Measurements from ENCODE around the gene LCN6. TPM values are rescaled to one million over a fixed set of nuclear protein-coding genes. Genes with fewer than 3 reads are reported as not detected.

Gene LCN6
- polyA plus RNA-seq, 3 donors, result not detected

DNA sequence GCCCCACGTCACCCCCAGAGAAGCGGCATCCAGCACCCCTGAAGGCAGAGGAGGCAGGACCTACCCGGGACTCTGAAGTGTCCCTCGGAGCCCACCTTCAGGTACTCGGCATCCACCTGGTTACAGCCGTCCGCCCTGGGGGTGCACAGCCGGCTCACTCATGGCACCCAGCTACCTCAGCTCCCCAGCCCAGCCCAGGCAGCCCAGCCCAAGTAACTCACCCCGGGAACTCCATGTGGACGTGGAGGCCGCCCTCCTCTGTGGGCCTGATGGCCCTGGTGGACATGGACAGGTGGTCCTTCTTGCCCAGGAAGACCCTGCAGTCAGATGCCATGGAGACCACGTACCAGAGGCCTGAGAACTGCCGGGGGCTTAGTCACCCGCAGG is 15.3 kb upstream of the LCN6 start:
- H3K4me1 ChIP-seq (ENCODE audit: control insufficient read depth in 1 of 2, insufficient read depth in 2 of 2, low read length in 2 of 2), result no peaks in the 10 kb centered on the region
- H3K4me1 Mint-ChIP-seq, result peaks cover 13% of the 10 kb centered on the region
- no peak overlapping the region for H3K27ac Mint-ChIP-seq

DNA sequence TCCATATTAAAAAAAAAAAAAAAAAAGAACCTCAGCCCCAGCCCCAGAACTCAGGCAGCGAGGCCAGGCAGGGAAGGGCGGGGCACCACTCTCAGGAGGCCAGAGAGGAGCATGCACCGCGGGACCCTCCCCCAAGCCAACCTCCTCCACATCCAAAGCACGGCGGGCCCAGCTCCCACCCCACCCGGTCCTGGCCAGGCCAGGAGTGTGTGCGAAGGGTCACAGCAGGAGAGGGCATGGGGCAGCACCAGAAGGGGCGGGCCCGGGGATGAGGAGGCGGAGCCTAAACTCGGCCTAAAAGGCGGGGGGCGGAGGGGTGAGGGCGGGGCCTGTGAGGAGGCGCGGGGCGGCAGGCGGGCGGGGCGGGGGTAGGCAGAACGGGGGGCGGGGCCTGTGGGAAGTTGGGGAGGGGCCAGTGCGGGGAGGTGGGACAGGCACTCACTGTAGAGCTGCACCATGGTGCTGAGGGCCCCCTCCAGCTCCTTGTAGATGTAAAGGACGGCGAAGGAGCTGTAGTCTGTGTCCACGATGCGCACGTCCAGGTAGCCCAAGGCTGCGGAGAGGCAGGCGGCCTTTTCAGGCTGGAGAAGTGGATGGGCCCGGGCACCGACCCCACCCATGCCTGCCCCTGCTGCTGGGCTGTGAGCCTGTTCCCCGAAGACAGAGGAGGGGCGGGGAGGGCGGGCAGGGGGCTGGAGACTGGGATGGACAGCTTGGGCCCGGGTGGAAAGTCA is 14.8 kb upstream of the LCN6 start:
- DNase-seq, result peak in 1 of 3 donors; percentile 28
- Histone ChIP-seq H3K9me3 (replicated peaks in 1 of 2; ENCODE audit: control insufficient read depth in 1 of 2, insufficient read depth in 1 of 2, low read length in 2 of 2) (no peaks in the 10 kb centered on the region), H3K9ac (ENCODE audit: insufficient read depth, low read length, poor library complexity, severe bottlenecking) (no peak overlapping the region), H3K4me2 (replicated peaks; ENCODE audit: extremely low read depth, low read length, poor library complexity, severe bottlenecking) (no peak overlapping the region), H3K4me1 (ENCODE audit: control insufficient read depth in 1 of 2, insufficient read depth in 2 of 2, low read length in 2 of 2) (no peaks in the 10 kb centered on the region), H4K20me1 (ENCODE audit: insufficient read depth, low read length) (no peaks in the 10 kb centered on the region), H3K79me2 (ENCODE audit: insufficient read depth, low read length) (no peaks in the 10 kb centered on the region), H2AFZ (ENCODE audit: insufficient read depth, low read depth, low read length, poor library complexity, severe bottlenecking) (no peak overlapping the region), H3K4me3 (replicated peaks in 1 of 3; ENCODE audit: low read depth in 2 of 3, low read length in 3 of 3) (no peak overlapping the region), H3K27ac (ENCODE audit: low read depth in 1 of 2, low read length in 2 of 2) (no peak overlapping the region), H3K36me3 (replicated peaks in 1 of 2; ENCODE audit: control insufficient read depth in 1 of 2, insufficient read depth in 2 of 2, low read length in 2 of 2) (no peaks in the 10 kb centered on the region), H3K27me3 (ENCODE audit: control insufficient read depth in 2 of 2, insufficient read depth in 2 of 2, low read length in 2 of 2) (no peaks in the 10 kb centered on the region)
- TF ChIP-seq, protein P1, sequence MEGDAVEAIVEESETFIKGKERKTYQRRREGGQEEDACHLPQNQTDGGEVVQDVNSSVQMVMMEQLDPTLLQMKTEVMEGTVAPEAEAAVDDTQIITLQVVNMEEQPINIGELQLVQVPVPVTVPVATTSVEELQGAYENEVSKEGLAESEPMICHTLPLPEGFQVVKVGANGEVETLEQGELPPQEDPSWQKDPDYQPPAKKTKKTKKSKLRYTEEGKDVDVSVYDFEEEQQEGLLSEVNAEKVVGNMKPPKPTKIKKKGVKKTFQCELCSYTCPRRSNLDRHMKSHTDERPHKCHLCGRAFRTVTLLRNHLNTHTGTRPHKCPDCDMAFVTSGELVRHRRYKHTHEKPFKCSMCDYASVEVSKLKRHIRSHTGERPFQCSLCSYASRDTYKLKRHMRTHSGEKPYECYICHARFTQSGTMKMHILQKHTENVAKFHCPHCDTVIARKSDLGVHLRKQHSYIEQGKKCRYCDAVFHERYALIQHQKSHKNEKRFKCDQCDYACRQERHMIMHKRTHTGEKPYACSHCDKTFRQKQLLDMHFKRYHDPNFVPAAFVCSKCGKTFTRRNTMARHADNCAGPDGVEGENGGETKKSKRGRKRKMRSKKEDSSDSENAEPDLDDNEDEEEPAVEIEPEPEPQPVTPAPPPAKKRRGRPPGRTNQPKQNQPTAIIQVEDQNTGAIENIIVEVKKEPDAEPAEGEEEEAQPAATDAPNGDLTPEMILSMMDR (IDR thresholded peaks at IDR 0.05), result no peak
- H3K27ac Mint-ChIP-seq, result no peak overlapping the region
- H3K36me3 Mint-ChIP-seq, result no peaks in the 10 kb centered on the region
- H3K4me1 Mint-ChIP-seq, result peaks cover 13% of the 10 kb centered on the region
- peaks cover 5 to 18% (median 18%) of the 10 kb centered on the region in 3 donors for H3K27me3 Mint-ChIP-seq (ENCODE audit: low read depth in 3 of 3)
- intact Hi-C loops (cut with micrococcal nuclease), result no loop called here
- 36% methylated on average over 15 of the region's 37 CpGs for WGBS (ENCODE audit: insufficient coverage)
- H3K9me3 Mint-ChIP-seq, result peaks cover 0 to 2% (median 0%) of the 10 kb centered on the region in 7 donors
- no peak overlapping the region for H3K4me3 Mint-ChIP-seq

More for the DNA sequence above, 15.3 kb upstream of the LCN6 start:
- 92% methylated on average over 14 of the region's 14 CpGs for WGBS (ENCODE audit: insufficient coverage)
- no peak for DNase-seq
- Histone ChIP-seq H4K20me1 (ENCODE audit: insufficient read depth, low read length) (no peaks in the 10 kb centered on the region), H2AFZ (ENCODE audit: insufficient read depth, low read depth, low read length, poor library complexity, severe bottlenecking) (no peak overlapping the region), H3K79me2 (ENCODE audit: insufficient read depth, low read length) (no peaks in the 10 kb centered on the region), H3K9ac (ENCODE audit: insufficient read depth, low read length, poor library complexity, severe bottlenecking) (no peak overlapping the region), H3K4me3 (replicated peaks in 1 of 3; ENCODE audit: low read depth in 2 of 3, low read length in 3 of 3) (no peak overlapping the region), H3K9me3 (replicated peaks in 1 of 2; ENCODE audit: control insufficient read depth in 1 of 2, insufficient read depth in 1 of 2, low read length in 2 of 2) (no peaks in the 10 kb centered on the region), H3K27ac (ENCODE audit: low read depth in 1 of 2, low read length in 2 of 2) (no peak overlapping the region), H3K36me3 (replicated peaks in 1 of 2; ENCODE audit: control insufficient read depth in 1 of 2, insufficient read depth in 2 of 2, low read length in 2 of 2) (no peaks in the 10 kb centered on the region), H3K27me3 (ENCODE audit: control insufficient read depth in 2 of 2, insufficient read depth in 2 of 2, low read length in 2 of 2) (no peaks in the 10 kb centered on the region), H3K4me2 (replicated peaks; ENCODE audit: extremely low read depth, low read length, poor library complexity, severe bottlenecking) (no peak overlapping the region)
- peaks cover 8 to 21% (median 20%) of the 10 kb centered on the region in 3 donors for H3K27me3 Mint-ChIP-seq (ENCODE audit: low read depth in 3 of 3)
- no peak overlapping the region for H3K4me3 Mint-ChIP-seq
- intact Hi-C loops (cut with micrococcal nuclease), result no loop called here
- H3K9me3 Mint-ChIP-seq, result peaks cover 0 to 2% (median 0%) of the 10 kb centered on the region in 7 donors
- no peaks in the 10 kb centered on the region for H3K36me3 Mint-ChIP-seq
- TF ChIP-seq, protein P1 (IDR thresholded peaks at IDR 0.05), result no peak

Data from CD14-positive monocyte (primary cell).